ENCODE measurements around the gene CACHD1.

- TF ChIP-seq POLR2AphosphoS5 (IDR thresholded peaks at IDR 0.05), result no peak
- TF ChIP-seq CTCF (IDR thresholded peaks at IDR 0.05), result no peak
These were observed 2.1 kb downstream of the CACHD1 start for GRCh38 chr1:64472040-64472376.

All from gastroesophageal sphincter (tissue), 3 donors.